Subcutaneous abdominal adipose tissue (tissue), 5 donors: Measurements from ENCODE around the gene TRPC4AP.
"Not testable (repeated sequence)": the region's sequence is repeated elsewhere in the genome, so short reads cannot be mapped to it uniquely, and the experiment has no call there.

Experiments used
- H3K27ac ChIP-seq: one replicate; pipeline ENCODE4 v1.7.0; 2013; ENCODE audit warnings: low read depth, mild to moderate bottlenecking, inconsistent platforms, low read length, moderate library complexity
- H3K27me3 ChIP-seq, 5 donors: one replicate each; pipeline ENCODE4 v1.7.0; 2013; ENCODE audit warnings: low read length in 5 of 5, inconsistent platforms in 1 of 5; ENCODE audit not compliant: control insufficient read depth in 5 of 5, insufficient read depth in 4 of 5
- H3K36me3 ChIP-seq, 5 donors: one replicate each; pipeline ENCODE4 v1.7.0; 2013; ENCODE audit warnings: low read length in 5 of 5; ENCODE audit not compliant: control insufficient read depth in 5 of 5, insufficient read depth in 5 of 5
- H3K4me1 ChIP-seq, 5 donors: one replicate each; pipeline ENCODE4 v1.7.0; 2013; ENCODE audit warnings: low read length in 5 of 5, mild to moderate bottlenecking in 3 of 5, moderate library complexity in 1 of 5; ENCODE audit not compliant: control insufficient read depth in 5 of 5, insufficient read depth in 5 of 5
- H3K4me3 ChIP-seq, 5 donors: one replicate each; pipeline ENCODE4 v1.7.0; 2013; ENCODE audit warnings: low read length in 5 of 5, low read depth in 1 of 5
- H3K9ac ChIP-seq, 5 donors: one replicate each; pipeline ENCODE4 v1.7.0; 2013; ENCODE audit warnings: low read length in 5 of 5, mild to moderate bottlenecking in 4 of 5, moderate library complexity in 3 of 5
- H3K9me3 ChIP-seq, 5 donors: one replicate each; pipeline ENCODE4 v1.7.0; 2013; ENCODE audit warnings: low read length in 5 of 5; ENCODE audit not compliant: control insufficient read depth in 5 of 5
- donor health status: healthy.
- donor health status: healthy.
- donor health status: healthy.
- donor health status: healthy.
- donor health status: healthy.

The TRPC4AP gene

GRCh38 chr20:35122756-35123405 is 30.3 kb upstream of the TRPC4AP start:
- peaks cover 18 to 82% (median 64%) of the 10 kb centered on the region in 5 donors for H3K36me3 ChIP-seq
- no peak overlapping the region for H3K9ac ChIP-seq
- H3K27me3 ChIP-seq: no peaks in the 10 kb centered on the region
- H3K9me3 ChIP-seq: no peaks in the 10 kb centered on the region
- no peak overlapping the region for H3K27ac ChIP-seq
- H3K4me3 ChIP-seq: no peak overlapping the region
- H3K4me1 ChIP-seq: peaks cover 0 to 3% (median under 1%) of the 10 kb centered on the region in 5 donors

- peaks cover 0 to 12% (median 5%) of the 10 kb centered on the region in 5 donors for H3K4me1 ChIP-seq
- no peak overlapping the region for H3K27ac ChIP-seq
- no peaks in the 10 kb centered on the region for H3K27me3 ChIP-seq
- no peak overlapping the region for H3K9ac ChIP-seq
- no peak overlapping the region for H3K4me3 ChIP-seq
- H3K36me3 ChIP-seq: peaks cover 11 to 73% (median 66%) of the 10 kb centered on the region in 5 donors
- H3K9me3 ChIP-seq: no peaks in the 10 kb centered on the region
Observed at GRCh38 chr20:35121186-35121585, 28.6 kb upstream of the TRPC4AP start.

DNA sequence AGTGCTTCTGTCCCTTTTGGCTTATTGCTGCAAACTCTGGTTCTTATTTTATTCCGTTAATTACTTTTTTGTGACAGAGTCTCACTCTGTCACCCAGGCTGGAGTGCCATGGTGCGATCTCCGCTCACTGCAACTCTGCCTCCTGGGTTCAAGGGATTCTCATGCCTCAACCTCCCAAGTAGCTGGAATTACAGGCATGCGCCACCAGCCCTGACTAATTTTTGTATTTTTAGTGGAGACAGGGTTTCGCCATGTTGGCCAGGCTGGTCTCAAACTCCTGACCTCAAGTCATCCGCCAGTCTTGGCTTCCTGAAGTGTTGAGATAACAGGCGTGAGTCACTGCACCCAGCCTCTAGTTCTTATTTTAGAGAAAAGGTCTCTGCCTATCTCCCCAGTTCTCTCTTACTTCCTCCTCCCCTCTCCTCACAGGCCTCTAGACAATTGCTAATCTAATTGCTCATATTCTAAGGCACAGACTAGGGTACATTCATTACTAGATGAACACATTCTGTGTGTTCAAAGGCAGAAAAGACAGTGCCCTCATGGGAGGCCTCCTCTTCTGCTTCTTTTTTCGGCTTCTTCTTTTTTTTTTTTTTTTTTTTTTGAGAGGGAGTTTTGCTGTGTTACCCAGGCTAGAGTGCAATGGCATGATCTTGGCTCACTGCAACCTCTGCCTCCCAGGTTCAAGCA is 27.6 kb upstream of the TRPC4AP start:
- peak overlapping the region; percentile 16 for H3K27ac ChIP-seq
- no peaks in the 10 kb centered on the region for H3K27me3 ChIP-seq
- no peak overlapping the region for H3K4me3 ChIP-seq
- H3K36me3 ChIP-seq: peaks cover 11 to 77% (median 70%) of the 10 kb centered on the region in 5 donors
- no peaks in the 10 kb centered on the region for H3K9me3 ChIP-seq
- H3K4me1 ChIP-seq: peaks cover 0 to 13% (median 5%) of the 10 kb centered on the region in 5 donors
- no peak overlapping the region for H3K9ac ChIP-seq

DNA sequence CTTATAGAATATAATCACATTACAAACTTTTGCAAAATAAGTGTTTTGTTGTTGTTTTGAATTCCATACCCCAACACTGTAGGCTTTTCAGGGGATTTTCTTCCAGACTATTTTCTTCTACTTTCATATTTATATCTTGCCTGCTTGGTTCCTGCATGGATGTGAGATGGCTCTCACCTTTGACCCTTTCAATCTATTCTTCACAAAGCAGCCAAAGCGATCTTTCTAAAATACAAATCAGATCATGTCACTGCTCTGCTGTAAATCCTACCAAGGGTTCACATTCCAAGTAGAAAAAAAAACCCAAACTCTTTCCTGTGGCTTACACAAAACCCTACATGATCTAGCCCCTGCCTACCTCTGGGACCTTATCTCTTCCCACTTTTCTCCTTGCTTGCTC is 25.0 kb upstream of the TRPC4AP start:
- Histone ChIP-seq H3K27ac (peak overlapping the region; percentile 71), H3K4me3 (no peak overlapping the region)

DNA sequence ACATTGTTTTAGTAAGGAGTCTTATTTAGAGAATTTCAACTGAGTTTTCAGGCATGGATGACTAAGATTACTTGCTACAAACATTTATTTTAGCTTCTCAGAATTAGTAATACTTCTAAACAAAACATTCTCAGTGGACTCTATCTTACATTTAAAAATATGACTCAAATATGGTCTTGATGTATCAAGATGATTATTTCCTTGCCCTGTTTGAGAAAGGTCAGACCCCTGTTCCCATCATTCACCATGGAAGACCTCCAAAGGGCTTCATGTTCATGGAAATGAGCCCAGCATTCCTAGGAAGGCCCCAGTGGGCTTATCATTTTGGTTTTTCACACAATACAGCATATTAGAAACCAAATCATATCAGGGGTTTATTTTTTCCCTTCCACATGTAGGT is 24.6 kb upstream of the TRPC4AP start:
- H3K4me3 ChIP-seq: no peak overlapping the region

More for the DNA sequence above, 25.0 kb upstream of the TRPC4AP start:
- H3K27me3 ChIP-seq: no peaks in the 10 kb centered on the region
- peaks cover 6 to 62% (median 53%) of the 10 kb centered on the region in 5 donors for H3K36me3 ChIP-seq
- H3K4me1 ChIP-seq: peaks cover 0 to 13% (median 5%) of the 10 kb centered on the region in 5 donors
- H3K9ac ChIP-seq: peak overlapping the region in 1 of 5 donors; percentile 40
- no peaks in the 10 kb centered on the region for H3K9me3 ChIP-seq

DNA sequence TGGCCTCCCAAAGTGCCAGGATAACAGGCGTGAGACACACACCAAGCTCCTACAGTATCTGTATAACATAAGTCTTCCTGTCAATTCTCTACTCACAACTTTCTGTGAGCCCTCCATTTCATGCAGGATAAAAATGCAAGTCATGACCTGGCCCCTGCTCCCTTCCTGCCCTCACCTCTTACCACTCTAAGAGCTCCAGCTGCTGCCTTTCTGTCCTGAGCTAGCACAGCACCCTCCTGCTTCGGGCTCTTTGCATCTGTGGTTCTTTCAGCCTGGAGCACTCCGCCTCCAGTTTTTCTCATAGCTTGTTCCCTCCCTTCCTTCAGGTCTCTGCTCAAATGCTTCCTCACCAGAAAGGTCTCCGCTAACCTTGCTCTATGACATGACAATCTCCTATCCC is 23.7 kb upstream of the TRPC4AP start:
- Histone ChIP-seq H3K36me3 (peaks cover 4 to 51% (median 42%) of the 10 kb centered on the region in 5 donors), H3K27ac (no peak overlapping the region), H3K9ac (no peak overlapping the region), H3K9me3 (no peaks in the 10 kb centered on the region), H3K4me3 (no peak overlapping the region), H3K27me3 (no peaks in the 10 kb centered on the region), H3K4me1 (peaks cover 0 to 13% (median 5%) of the 10 kb centered on the region in 5 donors)

More for the DNA sequence above, 24.6 kb upstream of the TRPC4AP start:
- Histone ChIP-seq H3K9ac (peak overlapping the region in 1 of 5 donors; percentile 40), H3K27ac (peak overlapping the region; percentile 71), H3K27me3 (no peaks in the 10 kb centered on the region), H3K4me1 (peaks cover 0 to 13% (median 5%) of the 10 kb centered on the region in 5 donors), H3K36me3 (peaks cover 4 to 60% (median 52%) of the 10 kb centered on the region in 5 donors), H3K9me3 (no peaks in the 10 kb centered on the region)

DNA sequence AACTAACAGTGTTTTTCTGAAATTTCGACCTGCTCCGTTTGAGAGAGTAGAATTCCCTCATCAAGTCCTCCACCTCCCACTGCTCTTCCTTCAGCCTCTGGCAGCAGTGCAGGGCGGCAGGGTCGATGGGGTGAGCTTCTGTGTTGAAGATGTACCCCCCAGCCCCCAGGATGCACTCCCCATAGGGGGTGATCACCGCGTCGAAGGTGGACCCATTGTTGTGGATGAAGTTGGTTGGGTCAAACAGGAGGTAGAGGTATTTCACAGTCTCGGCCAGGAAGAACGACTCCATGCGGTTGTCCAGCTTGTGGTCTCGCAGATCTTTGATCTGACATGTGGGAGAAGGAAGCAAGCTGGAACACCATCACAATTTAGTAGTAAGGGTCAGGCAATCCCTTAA is 23.0 kb upstream of the TRPC4AP start:
- H3K9me3 ChIP-seq: no peaks in the 10 kb centered on the region
- H3K9ac ChIP-seq: no peak overlapping the region
- H3K27me3 ChIP-seq: no peaks in the 10 kb centered on the region
- peaks cover 0 to 13% (median 5%) of the 10 kb centered on the region in 5 donors for H3K4me1 ChIP-seq
- no peak overlapping the region for H3K27ac ChIP-seq
- no peak overlapping the region for H3K4me3 ChIP-seq
- H3K36me3 ChIP-seq: peaks cover 4 to 53% (median 36%) of the 10 kb centered on the region in 5 donors

- not testable (repeated sequence) for H3K4me1 ChIP-seq, H3K27ac ChIP-seq, H3K9ac ChIP-seq, H3K9me3 ChIP-seq, H3K27me3 ChIP-seq, H3K4me3 ChIP-seq
- peaks cover 0 to 31% (median 16%) of the 10 kb centered on the region in 5 donors for H3K36me3 ChIP-seq
Observed at GRCh38 chr20:35112276-35112675, 19.7 kb upstream of the TRPC4AP start.

DNA sequence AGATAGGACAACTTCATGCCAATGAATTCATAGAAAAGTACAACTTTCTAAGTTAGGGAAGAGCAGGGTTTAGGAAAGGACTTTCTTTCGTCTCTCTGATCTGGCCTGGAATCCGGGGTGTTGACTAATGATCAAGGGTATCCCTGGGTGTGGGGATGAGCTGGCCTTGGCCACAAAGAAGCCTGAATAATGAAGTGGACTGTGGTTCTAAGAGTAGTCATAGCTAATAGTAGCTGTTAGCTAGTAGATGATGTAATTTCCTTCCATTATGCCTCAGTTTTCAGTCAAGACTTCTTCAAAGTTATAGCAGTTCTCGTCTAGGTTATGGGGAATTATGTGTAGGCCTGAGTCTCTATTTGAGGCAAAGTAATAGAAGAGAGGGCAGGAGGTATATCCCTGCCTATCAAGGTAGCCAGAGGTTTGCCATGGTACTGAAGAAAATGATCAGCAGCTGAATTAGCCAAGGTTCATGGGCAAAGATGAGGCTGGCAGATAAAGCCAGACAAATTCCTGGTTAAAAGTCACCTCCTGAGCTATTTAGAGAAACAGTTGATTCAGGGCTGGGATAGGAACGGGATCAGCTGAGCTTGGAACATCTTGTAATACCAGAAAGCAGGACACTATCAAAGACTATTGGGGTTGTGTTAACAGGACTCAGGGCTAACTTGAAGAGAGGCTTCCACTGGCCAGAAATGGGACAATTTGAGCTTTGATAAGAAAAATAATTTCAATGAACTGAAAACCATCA is 18.7 kb upstream of the TRPC4AP start:
- no peaks in the 10 kb centered on the region for H3K9me3 ChIP-seq
- peaks cover 0 to 8% (median 0%) of the 10 kb centered on the region in 5 donors for H3K4me1 ChIP-seq
- peaks cover 0 to 30% (median 14%) of the 10 kb centered on the region in 5 donors for H3K36me3 ChIP-seq
- H3K4me3 ChIP-seq: no peak overlapping the region
- H3K27me3 ChIP-seq: no peaks in the 10 kb centered on the region
- H3K27ac ChIP-seq: no peak overlapping the region
- H3K9ac ChIP-seq: no peak overlapping the region
